COR-L47 (cell line): ENCODE measurements around the gene F11R.
A peak's percentile ranks its signal among the peaks of the same experiment; 100 is the strongest.
"Not testable (repeated sequence)": the region's sequence is repeated elsewhere in the genome, so short reads cannot be mapped to it uniquely, and the experiment has no call there.

Experiments used
- DNase-seq: peaks from one replicate; lab custom pipeline; 2025; lab: John Stamatoyannopoulos, UW

Gene F11R

DNA sequence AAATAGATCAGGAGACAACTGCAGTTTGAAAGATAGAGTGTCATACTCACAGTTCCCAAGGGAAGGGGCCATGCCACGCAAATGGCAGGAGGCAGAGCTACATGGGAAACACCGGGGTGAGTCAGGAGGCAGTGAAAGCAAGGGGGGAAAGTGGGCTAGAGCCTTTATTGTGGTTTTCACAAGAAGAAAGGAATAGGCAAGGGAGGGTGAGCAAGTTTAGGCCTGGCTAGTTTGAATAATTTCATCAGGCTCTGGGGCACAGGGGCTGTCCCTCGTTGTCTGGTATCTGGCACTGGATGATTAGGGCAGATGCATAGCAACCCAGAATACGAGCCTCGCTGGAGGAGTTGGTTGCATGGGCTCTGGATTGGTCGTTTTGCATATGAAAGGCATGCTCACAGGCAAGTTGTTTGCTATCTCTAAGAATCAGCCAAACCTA, 49.3 kb downstream of the F11R start:
- no peak for DNase-seq

DNA sequence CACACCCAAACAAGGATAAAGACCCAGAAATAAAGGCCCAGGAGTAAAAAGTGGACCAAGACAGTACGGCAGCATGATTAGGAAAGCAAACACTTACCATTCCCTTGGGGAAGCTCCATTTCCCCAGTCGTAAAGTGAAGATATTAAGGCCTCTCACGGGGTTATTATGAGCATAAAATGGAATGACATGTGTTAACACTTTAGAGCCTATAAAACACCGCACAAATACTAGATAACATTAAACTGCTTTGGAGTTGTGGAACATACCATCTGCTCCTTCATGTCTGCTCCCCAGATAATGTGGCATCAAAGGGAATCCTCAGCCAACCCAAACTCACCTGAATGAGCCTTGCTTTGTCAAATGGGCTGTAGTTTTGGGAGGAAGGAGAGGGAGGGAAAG, 57.4 kb downstream of the F11R start:
- DNase-seq = no peak

DNA sequence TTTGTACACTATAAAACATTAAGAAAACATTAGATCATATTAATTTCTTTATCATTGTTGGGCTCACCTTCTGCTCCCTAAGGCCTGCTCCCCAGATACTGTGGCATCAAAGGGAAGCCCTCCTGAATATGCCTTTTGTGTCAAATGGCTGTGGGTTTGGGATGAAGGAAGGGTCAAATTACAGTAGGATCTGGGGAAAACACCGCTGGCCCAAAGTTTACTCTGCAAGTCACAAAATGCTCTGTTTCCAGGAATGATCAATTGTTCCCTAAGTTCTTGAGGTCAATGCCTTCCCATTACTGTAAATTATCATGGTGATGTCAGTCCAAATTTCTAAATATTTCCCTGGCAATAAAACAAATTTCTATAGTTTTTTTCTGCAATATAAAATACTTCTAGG, 59.5 kb downstream of the F11R start:
- DNase-seq = no peak

DNA sequence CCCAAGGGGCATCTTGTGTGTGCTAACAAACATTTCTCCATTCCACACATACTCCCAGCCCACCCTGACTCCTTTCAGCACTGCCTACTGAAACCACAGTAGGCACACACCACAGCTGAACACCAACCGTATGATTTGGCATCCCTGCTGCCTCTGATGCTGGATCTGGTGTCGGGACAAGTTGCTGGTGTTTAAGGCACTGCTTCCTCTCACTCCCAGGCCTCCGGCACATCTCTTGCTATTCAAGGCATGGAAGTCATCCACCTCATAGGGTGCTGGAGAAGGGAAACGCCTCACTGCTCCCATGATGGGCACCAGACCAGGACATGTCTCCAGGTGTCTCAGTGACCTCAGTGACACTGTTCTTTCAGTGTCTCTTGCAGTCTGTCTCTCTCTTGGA, 64.0 kb downstream of the F11R start:
- DNase-seq = no peak

DNA sequence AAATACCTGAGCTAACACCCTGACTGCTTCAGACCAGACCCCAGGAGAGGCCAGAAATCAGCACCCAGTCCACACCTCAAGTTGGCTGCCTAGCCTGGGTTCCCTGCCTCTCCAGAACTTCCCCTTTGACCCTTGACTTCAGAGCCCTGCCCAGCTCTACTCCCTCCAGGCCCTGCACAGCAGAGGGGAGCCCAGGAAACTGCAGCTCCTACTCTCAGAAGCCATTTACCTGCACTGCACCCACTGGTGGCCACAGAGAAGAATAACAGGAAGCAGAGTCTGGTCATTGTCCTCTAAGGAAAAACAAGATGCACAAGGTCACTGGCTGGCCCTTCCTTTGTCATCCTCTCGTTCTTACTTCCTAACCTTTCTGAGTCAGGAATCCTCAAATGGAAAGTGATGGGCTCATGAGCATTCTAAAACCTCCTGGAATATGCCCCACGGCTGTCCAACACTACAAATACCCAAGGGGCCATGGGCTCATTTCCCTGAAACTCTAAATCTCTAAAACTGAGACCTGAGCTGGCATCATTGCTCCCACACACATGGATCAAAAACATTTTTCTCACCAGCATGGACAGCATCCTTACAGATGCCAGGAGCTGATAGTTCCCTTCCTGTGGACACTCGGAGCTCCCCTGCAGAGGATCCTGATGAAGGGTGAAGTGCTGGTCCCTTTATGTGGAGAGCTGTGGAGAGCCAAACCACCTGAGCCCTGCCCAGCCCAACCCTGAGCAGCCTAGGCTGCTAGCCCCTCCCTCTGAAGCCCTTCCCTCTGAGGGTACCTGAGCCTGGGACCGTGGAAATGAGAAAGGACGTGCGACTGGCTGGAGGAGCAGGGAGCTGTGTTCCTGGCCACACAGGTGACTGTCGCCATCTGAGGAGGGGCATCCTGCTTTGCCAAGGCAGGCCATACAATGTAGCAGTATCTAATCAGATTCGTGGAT, 66.5 kb downstream of the F11R start, which contains the start of gene ITLN2:
ITLN2 (minus strand) TSS at position 652 of the 947 bp plus-strand sequence; CDS start at position 584, 68 bp downstream.
- DNase-seq = no peak

DNA sequence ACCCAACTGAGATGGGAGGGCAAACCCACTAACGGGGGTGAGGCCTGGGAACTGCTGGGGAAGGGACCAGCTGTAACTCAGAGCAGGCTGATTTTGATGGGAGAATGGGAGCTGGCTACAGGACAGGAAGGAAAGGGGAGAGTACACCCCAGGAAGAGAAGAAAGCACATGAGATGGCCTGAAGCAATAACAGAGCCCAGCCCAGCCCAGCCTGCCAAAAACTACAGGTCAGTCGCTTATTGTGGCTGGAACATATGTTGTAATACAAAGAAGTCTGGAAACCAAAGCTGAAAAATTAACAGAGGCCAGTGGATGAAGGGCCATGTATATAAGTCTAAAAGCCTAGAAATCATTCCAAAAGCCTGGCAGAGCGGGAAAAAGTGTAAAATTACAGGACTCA, 67.9 kb downstream of the F11R start:
- DNase-seq = no peak

DNA sequence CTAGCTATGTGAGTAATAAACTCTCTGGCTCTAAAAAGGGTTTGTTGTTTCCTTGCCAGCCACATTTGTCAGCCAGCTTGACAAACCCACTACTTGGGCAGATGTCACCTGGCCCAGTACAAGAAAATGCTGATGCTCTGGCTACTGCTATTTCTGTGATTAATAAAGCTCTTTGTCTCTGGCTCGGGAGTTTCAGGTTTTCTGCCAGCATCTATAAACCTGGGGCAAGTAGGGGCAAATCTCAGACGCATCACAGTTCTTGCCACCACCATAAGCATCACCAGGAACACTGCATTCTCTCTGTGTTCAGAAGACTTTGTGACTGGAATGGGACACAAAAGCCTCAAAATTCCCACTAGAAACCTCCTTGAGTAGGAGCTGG, 68.8 kb downstream of the F11R start:
- no peak for DNase-seq

DNA sequence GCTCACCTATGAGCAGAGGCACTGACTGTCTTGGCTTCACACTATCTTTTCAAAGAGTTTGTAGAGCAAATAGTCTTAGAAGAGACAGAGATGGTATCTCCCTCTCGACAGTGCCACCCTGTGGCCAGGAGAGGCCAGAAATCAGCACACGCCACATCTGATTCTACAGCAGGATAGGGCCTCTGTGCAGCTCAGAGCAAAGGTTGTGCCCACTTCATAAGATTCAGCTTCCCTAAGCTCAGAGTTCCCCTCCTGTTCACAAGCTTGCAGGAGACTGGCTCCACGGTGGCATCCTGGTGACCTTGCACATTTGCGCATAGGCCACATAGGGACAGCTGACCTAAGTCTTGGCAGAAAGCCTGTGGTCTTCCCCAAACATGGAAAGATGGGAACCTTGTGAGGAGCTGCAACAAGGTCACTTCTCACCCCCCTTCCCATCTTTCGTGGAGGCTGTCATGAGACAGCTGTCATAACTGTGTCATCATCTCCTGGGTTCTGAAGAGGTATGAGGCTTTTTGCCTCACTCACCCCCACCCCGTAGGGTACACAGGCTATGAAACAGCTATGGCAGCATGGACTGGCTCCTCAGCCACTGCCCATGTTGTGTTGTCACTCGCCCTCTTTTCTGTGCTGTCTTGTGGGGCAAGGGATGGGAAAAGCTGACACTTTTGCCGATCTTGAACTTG, 69.4 kb downstream of the F11R start:
- DNase-seq = peak; percentile 37

DNA sequence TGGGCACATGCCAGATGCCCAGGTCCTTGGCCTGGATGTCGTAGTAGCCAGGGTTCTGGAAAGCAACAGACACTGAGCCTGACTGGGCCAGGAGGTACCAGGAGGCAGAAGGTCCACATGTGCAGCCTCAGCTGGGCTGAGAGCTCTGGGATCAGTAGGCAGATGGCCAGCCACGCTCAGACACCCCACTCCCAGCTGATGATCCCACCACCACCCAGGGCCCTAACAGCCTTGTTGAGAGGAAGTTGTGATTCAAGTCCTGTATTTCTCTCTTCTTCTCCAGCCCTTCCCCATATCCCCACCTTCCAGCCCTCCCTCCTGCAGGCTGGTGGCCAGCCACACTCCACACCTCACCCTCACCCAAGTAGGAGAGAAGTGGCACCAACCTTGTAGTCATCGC, 70.3 kb downstream of the F11R start:
- DNase-seq = no peak

DNA sequence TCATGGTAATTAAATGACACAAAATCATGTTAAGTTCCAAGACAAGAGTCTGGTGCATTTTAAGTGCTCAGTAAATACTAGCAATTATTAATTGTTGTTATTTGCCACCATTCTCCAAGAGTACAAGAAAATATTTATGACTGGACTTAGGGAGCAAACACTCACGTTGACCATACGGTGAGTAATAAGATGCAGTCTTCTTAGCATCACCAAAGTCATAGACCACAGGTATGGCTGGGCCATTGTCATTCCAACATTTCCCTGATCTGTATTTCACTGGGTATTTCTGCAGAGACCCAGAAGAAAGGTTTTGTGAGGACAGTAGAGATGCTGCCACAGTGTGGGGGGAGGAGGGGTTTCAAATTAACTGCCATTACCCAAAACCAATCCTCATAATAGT, 71.1 kb downstream of the F11R start:
- DNase-seq = no peak

DNA sequence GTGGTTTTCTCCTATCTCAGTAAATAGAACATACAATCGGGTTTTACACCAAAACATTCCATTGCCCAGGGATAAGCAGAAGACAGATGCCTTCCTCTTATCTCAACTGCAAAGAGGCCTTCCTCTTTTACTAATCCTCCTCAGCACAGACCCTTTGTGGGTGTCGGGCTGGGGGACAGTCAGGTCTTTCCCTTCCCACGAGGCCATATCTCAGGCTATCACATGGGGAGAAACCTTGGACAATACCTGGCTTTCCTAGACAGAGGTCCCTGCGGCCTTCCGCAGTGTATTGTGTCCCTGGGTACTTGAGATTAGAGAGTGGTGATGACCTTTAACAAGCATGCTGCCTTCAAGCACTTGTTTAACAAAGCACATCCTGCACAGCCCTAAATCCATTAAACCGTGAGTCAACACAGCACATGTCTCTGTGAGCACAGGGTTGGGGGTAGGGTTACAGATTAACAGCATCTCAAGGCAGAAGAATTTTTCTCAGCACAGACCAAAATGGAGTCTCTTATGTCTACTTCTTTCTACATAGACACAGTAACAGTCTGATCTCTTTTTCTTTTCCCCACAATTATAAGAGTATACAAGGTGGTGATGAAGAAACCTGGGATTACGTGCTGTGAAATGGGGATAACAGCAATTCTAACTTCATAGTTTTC, 71.6 kb downstream of the F11R start:
- not testable (repeated sequence) for DNase-seq

DNA sequence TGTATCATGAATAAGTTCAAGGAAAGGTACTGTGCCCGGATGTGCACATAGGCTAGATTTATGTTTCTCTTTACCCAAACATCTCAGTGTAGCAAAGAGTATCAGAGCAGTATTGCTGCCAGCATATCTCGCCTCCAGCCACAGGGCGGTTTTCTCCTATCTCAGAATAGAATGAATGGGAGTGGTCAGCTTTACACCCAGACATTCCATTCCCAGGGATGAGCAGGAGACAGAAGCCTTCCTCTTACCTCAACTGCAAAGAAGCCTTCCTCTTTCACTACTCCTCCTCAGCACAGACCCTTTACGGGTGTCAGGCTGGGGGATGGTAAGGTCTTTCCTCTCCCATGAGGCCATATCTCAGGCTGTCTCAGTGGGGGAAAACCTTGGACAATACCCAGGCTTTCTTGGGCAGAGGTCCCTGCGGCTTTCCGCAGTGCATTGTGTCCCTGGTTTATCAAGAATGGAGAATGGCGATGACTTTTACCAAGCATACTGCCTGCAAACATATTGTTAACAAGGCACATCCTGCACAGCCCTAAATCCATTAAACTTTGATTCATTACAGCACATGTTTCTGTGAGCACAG, 73.7 kb downstream of the F11R start:
- DNase-seq = not testable (repeated sequence)

DNA sequence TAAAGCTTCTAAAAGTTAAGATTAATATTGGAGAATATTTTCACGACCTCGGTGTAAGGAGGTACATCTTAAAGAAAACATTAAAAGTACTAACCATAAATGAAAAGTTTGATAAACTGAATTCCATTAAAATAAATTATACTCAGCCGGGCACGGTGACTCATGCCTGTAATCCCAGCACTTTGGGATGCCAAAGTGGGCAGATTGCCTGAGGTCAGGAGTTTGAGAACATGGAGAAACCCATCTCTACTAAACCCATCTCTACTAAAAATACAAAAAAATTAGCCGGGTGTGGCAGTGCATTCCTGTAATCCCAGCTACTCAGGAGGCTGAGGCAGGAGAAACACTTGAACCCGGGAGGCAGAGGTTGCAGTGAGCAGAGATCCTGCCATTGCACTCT, 75.1 kb downstream of the F11R start:
- not testable (repeated sequence) for DNase-seq
